Liver (tissue), 9 donors: ENCODE measurements around the gene GARIN5A. TPM values are rescaled to one million over a fixed set of nuclear protein-coding genes. Genes with fewer than 3 reads are reported as not detected.

Experiments used
- DNase-seq: peaks from one replicate; pipeline ENCODE4 v3.0.0-alpha.2; 2017; ENCODE audit warnings: low spot score
- H3K27ac ChIP-seq, 2 donors: one replicate each; pipeline ENCODE4 v1.7.0; 2013; ENCODE audit warnings: inconsistent platforms in 2 of 2, low read length in 2 of 2, control low read depth in 1 of 2, low read depth in 1 of 2, mild to moderate bottlenecking in 1 of 2
- H3K27me3 ChIP-seq, 4 donors: one replicate each; pipeline versions ENCODE4 v1.6.1 to v1.7.0; 2013; ENCODE audit warnings: low read length in 3 of 4, inconsistent platforms in 1 of 4, mild to moderate bottlenecking in 1 of 4, moderate library complexity in 1 of 4; ENCODE audit not compliant: control insufficient read depth in 4 of 4, insufficient read depth in 4 of 4
- H3K36me3 ChIP-seq, 4 donors: one replicate each; pipeline versions ENCODE4 v1.6.1 to v1.7.0; 2013; ENCODE audit warnings: low read length in 3 of 4, mild to moderate bottlenecking in 3 of 4, low read depth in 1 of 4, moderate library complexity in 1 of 4; ENCODE audit not compliant: control insufficient read depth in 4 of 4, insufficient read depth in 3 of 4
- H3K4me1 ChIP-seq, 4 donors: one replicate each; pipeline versions ENCODE4 v1.6.1 to v1.7.0; 2013; ENCODE audit warnings: low read length in 3 of 4, mild to moderate bottlenecking in 3 of 4, moderate library complexity in 1 of 4; ENCODE audit not compliant: control insufficient read depth in 4 of 4, insufficient read depth in 4 of 4
- H3K4me3 ChIP-seq, 3 donors: one replicate each; pipeline versions ENCODE4 v1.6.1 to v1.7.0; 2013; ENCODE audit warnings: low read length in 3 of 3, control low read depth in 1 of 3, low read depth in 1 of 3, mild to moderate bottlenecking in 1 of 3
- H3K9ac ChIP-seq, 2 donors: one replicate each; pipeline ENCODE4 v1.7.0; 2013; ENCODE audit warnings: low read length in 2 of 2, mild to moderate bottlenecking in 2 of 2, moderate library complexity in 2 of 2, control low read depth in 1 of 2, low read depth in 1 of 2
- H3K9me3 ChIP-seq, 4 donors: one replicate each; pipeline versions ENCODE4 v1.6.1 to v1.7.0; 2013; ENCODE audit warnings: low read length in 3 of 4; ENCODE audit not compliant: control insufficient read depth in 4 of 4
- ATF3 ChIP-seq: IDR thresholded peaks from 2 replicates; pipeline ENCODE4 v1.6.1; 2016; ENCODE audit warnings: antibody characterized with exemption
- CTCF ChIP-seq: fragments of 150-350 bp; IDR thresholded peaks from 2 replicates; pipeline ENCODE4 v1.5.1; 2017; ENCODE audit warnings: improper control_type of control experiment, low read depth, low read length; ENCODE audit not compliant: missing input control
- FOXA1 ChIP-seq: IDR thresholded peaks from 2 replicates; pipeline ENCODE4 v1.6.1; 2016; ENCODE audit warnings: antibody characterized with exemption
- FOXA2 ChIP-seq: IDR thresholded peaks from 2 replicates; pipeline ENCODE4 v1.6.1; 2016; ENCODE audit warnings: antibody characterized with exemption
- GABPA ChIP-seq, 2 donors: IDR thresholded peaks in 1 of 2; conservative IDR thresholded peaks in 1 of 2; 2 replicates each; pipeline ENCODE4 v1.6.1; 2016; ENCODE audit warnings: antibody characterized with exemption in 2 of 2, mild to moderate bottlenecking in 1 of 2, moderate library complexity in 1 of 2
- HNF4A ChIP-seq, 2 donors: conservative IDR thresholded peaks; 2 replicates each; pipeline ENCODE4 v1.6.1; 2016; ENCODE audit warnings: antibody characterized with exemption in 2 of 2, mild to moderate bottlenecking in 2 of 2
- HNF4G ChIP-seq: IDR thresholded peaks from 2 replicates; pipeline ENCODE4 v1.6.1; 2016; ENCODE audit warnings: antibody characterized with exemption
- JUND ChIP-seq, 2 donors: IDR thresholded peaks; 2 replicates each; pipeline ENCODE4 v1.6.1; 2016; ENCODE audit warnings: antibody characterized with exemption in 2 of 2
- MAX ChIP-seq: IDR thresholded peaks from 2 replicates; pipeline ENCODE4 v1.6.1; 2016; ENCODE audit warnings: antibody characterized with exemption
- NR2F2 ChIP-seq: IDR thresholded peaks from 2 replicates; pipeline ENCODE4 v1.6.1; 2016; ENCODE audit warnings: antibody characterized with exemption
- RAD21 ChIP-seq, 2 donors: IDR thresholded peaks; 2 replicates each; pipeline ENCODE4 v1.6.1; 2016; ENCODE audit warnings: antibody characterized with exemption in 2 of 2, mild to moderate bottlenecking in 2 of 2
- REST ChIP-seq: IDR thresholded peaks from 2 replicates; pipeline ENCODE4 v1.6.1; 2016; ENCODE audit warnings: antibody characterized with exemption, mild to moderate bottlenecking
- RXRA ChIP-seq, 2 donors: IDR thresholded peaks; 2 replicates each; pipeline ENCODE4 v1.6.1; 2017 to 2018; ENCODE audit warnings: antibody characterized with exemption in 2 of 2, mild to moderate bottlenecking in 1 of 2
- SP1 ChIP-seq: IDR thresholded peaks from 2 replicates; pipeline ENCODE4 v1.6.1; 2018; ENCODE audit warnings: antibody characterized with exemption, mild to moderate bottlenecking
- TAF1 ChIP-seq: conservative IDR thresholded peaks from 2 replicates; pipeline ENCODE4 v1.6.1; 2016; ENCODE audit warnings: antibody characterized with exemption, mild to moderate bottlenecking
- YY1 ChIP-seq: IDR thresholded peaks from 2 replicates; pipeline ENCODE4 v1.6.1; 2016; ENCODE audit warnings: antibody characterized with exemption, mild to moderate bottlenecking
- ZBTB33 ChIP-seq: IDR thresholded peaks from 2 replicates; pipeline ENCODE4 v1.6.1; 2016; ENCODE audit warnings: antibody characterized with exemption
- WGBS: extraction: QIAGEN DNeasy Blood & Tissue Kit; methylation state at CpG from one replicate; pipeline ENCODE4 v1.1.7; 2013; 5-methylcytosine and 5-hydroxymethylcytosine counted together
- polyA plus RNA-seq, 2 donors: library from polyadenylated mRNA; stranded (reverse) in 1 of 2; unstranded in 1 of 2; fragments of 200-250 nt in 1 of 2; fragments of >200 nt in 1 of 2; fragmentation: Nextera tagmentation in 1 of 2; extraction: Ambion mirVana in 1 of 2; gene quantifications; one replicate each; pipeline versions ENCODE4 v1.2.1 to v1.2.3, GENCODE V29; 2013 to 2015
- total RNA-seq, 2 donors: library from RNA; depleted of rRNA; stranded (reverse); fragments of >200 nt; gene quantifications; one replicate each; pipeline ENCODE4 v1.2.3, GENCODE V29; 2014
- donor health status: healthy.
- donor health status: healthy.
- donor health status: healthy.
- donor health status: healthy.
- donor health status: healthy.

GARIN5A gene
- total and polyA plus RNA-seq, 4 donors = 0.42 to 1.7 (median 1.1) TPM

- no peak overlapping the region for H3K9ac ChIP-seq
- H3K27me3 ChIP-seq = peaks cover 0 to 3% (median 0%) of the 10 kb centered on the region in 4 donors
- H3K9me3 ChIP-seq = no peaks in the 10 kb centered on the region
- 13% methylated on average over 14 of the region's 14 CpGs for WGBS
- H3K27ac ChIP-seq = no peak overlapping the region
- H3K36me3 ChIP-seq = no peaks in the 10 kb centered on the region
- H3K4me1 ChIP-seq = no peaks in the 10 kb centered on the region
- TF ChIP-seq RXRA (IDR thresholded peaks at IDR 0.05) (no peak), MAX (no peak), JUND (IDR thresholded peaks at IDR 0.05) (no peak), REST (no peak), RAD21 (IDR thresholded peaks at IDR 0.05) (no peak), CTCF (no peak), HNF4A (conservative IDR thresholded peaks at IDR 0.05) (no peak), SP1 (no peak), TAF1 (no peak), ZBTB33 (no peak), HNF4G (no peak), FOXA1 (no peak), GABPA (IDR thresholded peaks at IDR 0.05 in 1 of 2, conservative IDR thresholded peaks at IDR 0.05 in 1 of 2) (no peak), NR2F2 (no peak), ATF3 (no peak), FOXA2 (no peak), YY1 (no peak)
- no peak for DNase-seq
- H3K4me3 ChIP-seq = no peak overlapping the region
These were observed 57.5 kb downstream of the GARIN5A start for GRCh38 chr19:50419022-50419579.
